HCT116 (cell line): ENCODE data around the gene ATG4A. TPM values are rescaled to one million over a fixed set of nuclear protein-coding genes. Genes with fewer than 3 reads are reported as not detected.

Source experiments
- ATAC-seq: fragments of 200-7000 bp; cut with Tn5 transposase; 2 replicates; pipeline ENCODE4 v1.9.1; 2020; ENCODE audit warnings: mild to moderate bottlenecking, moderate library complexity
- BruUV-seq: library from RNA; stranded (reverse); fragments of 400-500 nt; replicated peaks from 2 replicates; lab custom pipeline; 2021; lab: Mats Ljungman, UMichigan
- CTCF ChIA-PET: fragments of 300-600 bp; sonication (Branson Sonifier 250); formaldehyde crosslinking; loops from one replicate; lab custom pipeline; 2021; ENCODE audit warnings: antibody characterized with exemption; lab: Charles Lee
- POLR2A ChIA-PET: fragments of 300-600, 350-600 bp; sonication (Branson Sonifier 250); formaldehyde crosslinking; loops from one replicate; lab custom pipeline; 2021; ENCODE audit warnings: antibody characterized with exemption; lab: Charles Lee
- RAD21 ChIA-PET, 2 experiments: fragments of 300-600 bp; sonication (Branson Sonifier 250); formaldehyde crosslinking; loops; one replicate each; lab custom pipeline; 2023; ENCODE audit warnings: low total read pairs in 2 of 2; ENCODE audit not compliant: uncharacterized antibody in 2 of 2, unreplicated experiment in 2 of 2, low non-redundant PET in 1 of 2; lab: Charles Lee
- DNase-seq: peaks from one replicate; pipeline ENCODE4 v3.0.0-alpha.2; 2010; ENCODE audit warnings: low read depth, low spot score
- H2AFZ ChIP-seq: fragments of 200-600 bp; shearing (Covaris generic), sonication (generic); 2 replicates; pipeline ENCODE4 v1.6.1; 2017; ENCODE audit warnings: low read depth, mixed run types, mixed read lengths, antibody characterized with exemption, low read length; ENCODE audit not compliant: poor library complexity, severe bottlenecking
- H3K27ac ChIP-seq: 2 replicates; pipeline ENCODE4 v1.5.1; 2012; ENCODE audit warnings: low read depth, low read length
- H3K27me3 ChIP-seq: fragments of 200-600 bp; sonication (generic); 2 replicates; pipeline ENCODE4 v1.6.1; 2016; ENCODE audit warnings: mixed run types, low read length, mixed read lengths; ENCODE audit not compliant: insufficient read depth
- H3K36me3 ChIP-seq, 2 experiments: fragments of 200-500 bp in 1 of 2; fragments of 200-600 bp in 1 of 2; sonication (Bioruptor generic) in 1 of 2; sonication (generic) in 1 of 2; 2 replicates each; pipeline versions ENCODE4 v1.5.1 to v1.6.1; 2014 to 2016; ENCODE audit warnings: low read length in 2 of 2, inconsistent platforms in 1 of 2, mixed read lengths in 1 of 2, mixed run types in 1 of 2; ENCODE audit not compliant: insufficient read depth in 2 of 2, control insufficient read depth in 1 of 2
- H3K4me1 ChIP-seq, 2 experiments: fragments of 200-600 bp in 1 of 2; sonication (generic) in 1 of 2; 2 replicates each; pipeline versions ENCODE4 v1.5.1 to v1.6.1; 2012 to 2017; ENCODE audit warnings: low read length in 2 of 2, inconsistent platforms in 1 of 2, mild to moderate bottlenecking in 1 of 2, mixed read lengths in 1 of 2, mixed run types in 1 of 2, moderate library complexity in 1 of 2; ENCODE audit not compliant: insufficient read depth in 2 of 2, control insufficient read depth in 1 of 2
- H3K4me2 ChIP-seq: fragments of 200-600 bp; sonication (generic); 2 replicates; pipeline ENCODE4 v1.6.1; 2017; ENCODE audit warnings: mixed run types, low read length, mixed read lengths
- H3K4me3 ChIP-seq, 2 experiments: fragments of 200-600 bp in 1 of 2; sonication (generic) in 1 of 2; replicated peaks in 1 of 2; 2 replicates each; pipeline ENCODE4 v1.5.1; 2011 to 2016; ENCODE audit warnings: low read length in 2 of 2, control low read depth in 1 of 2, low read depth in 1 of 2, mild to moderate bottlenecking in 1 of 2, mixed read lengths in 1 of 2, mixed run types in 1 of 2
- H3K79me2 ChIP-seq: fragments of 200-600 bp; sonication (generic); 2 replicates; pipeline ENCODE4 v1.6.1; 2017; ENCODE audit warnings: mild to moderate bottlenecking, mixed run types, low read length, moderate library complexity, mixed read lengths; ENCODE audit not compliant: insufficient read depth
- H3K9ac ChIP-seq: fragments of 200-600 bp; sonication (generic); 2 replicates; pipeline ENCODE4 v1.6.1; 2016; ENCODE audit warnings: low read length, mixed read lengths
- H3K9me2 ChIP-seq: fragments of 200-600 bp; sonication (generic), shearing (Covaris generic); 2 replicates; pipeline ENCODE4 v1.6.1; 2017; ENCODE audit warnings: mixed run types, mild to moderate bottlenecking, moderate library complexity; ENCODE audit not compliant: insufficient read depth
- H3K9me3 ChIP-seq, 2 experiments: fragments of 200-500 bp in 1 of 2; fragments of 200-600 bp in 1 of 2; sonication (Bioruptor generic) in 1 of 2; sonication (generic) in 1 of 2; 2 replicates each; pipeline ENCODE4 v1.6.1; 2014 to 2017; ENCODE audit warnings: low read length in 2 of 2, mixed read lengths in 2 of 2, inconsistent platforms in 1 of 2, low read depth in 1 of 2, mild to moderate bottlenecking in 1 of 2, mixed run types in 1 of 2, moderate library complexity in 1 of 2; ENCODE audit not compliant: control insufficient read depth in 1 of 2, insufficient read depth in 1 of 2
- H4K20me1 ChIP-seq: fragments of 200-600 bp; sonication (generic), shearing (Covaris generic); 2 replicates; pipeline ENCODE4 v1.6.1; 2017; ENCODE audit warnings: mixed run types, mild to moderate bottlenecking, moderate library complexity; ENCODE audit not compliant: insufficient read depth
- CBX3 ChIP-seq: IDR thresholded peaks from 2 replicates; pipeline ENCODE4 v1.6.1; 2012; ENCODE audit warnings: low read depth
- CEBPB ChIP-seq: IDR thresholded peaks from 2 replicates; pipeline ENCODE4 v1.6.1; 2012; ENCODE audit warnings: low read depth
- EGR1 ChIP-seq: IDR thresholded peaks from 2 replicates; pipeline ENCODE4 v1.6.1; 2012; ENCODE audit warnings: low read depth
- ELF1 ChIP-seq: IDR thresholded peaks from 2 replicates; pipeline ENCODE4 v1.6.1; 2012; ENCODE audit warnings: low read depth, borderline replicate concordance
- EZH2 ChIP-seq: fragments of 200-600 bp; sonication (generic); IDR thresholded peaks from 2 replicates; pipeline ENCODE4 v1.6.1; 2017; ENCODE audit warnings: antibody characterized with exemption, mixed run types
- EZH2phosphoT487 ChIP-seq: fragments of 200-600 bp; IDR thresholded peaks from 2 replicates; pipeline ENCODE4 v1.6.1; 2018; ENCODE audit warnings: antibody characterized with exemption, borderline replicate concordance
- JUND ChIP-seq: IDR thresholded peaks from 2 replicates; pipeline ENCODE4 v1.6.1; 2012
- POLR2A ChIP-seq: IDR thresholded peaks from 2 replicates; pipeline ENCODE4 v1.7.0; 2011; ENCODE audit warnings: borderline replicate concordance; ENCODE audit not compliant: insufficient read depth, insufficient read length; ENCODE audit errors: extremely low read depth
- POLR2AphosphoS5 ChIP-seq: IDR thresholded peaks from 2 replicates; pipeline ENCODE4 v1.6.1; 2011; ENCODE audit warnings: mild to moderate bottlenecking, low read depth, low read length, moderate library complexity
- SP1 ChIP-seq: IDR thresholded peaks from 2 replicates; pipeline ENCODE4 v1.6.1; 2012; ENCODE audit warnings: low read depth
- SRF ChIP-seq: IDR thresholded peaks from 2 replicates; pipeline ENCODE4 v1.6.1; 2012; ENCODE audit warnings: low read depth
- TCF7L2 ChIP-seq: IDR thresholded peaks from 2 replicates; pipeline ENCODE4 v1.7.0; 2011; ENCODE audit warnings: borderline replicate concordance, inconsistent platforms; ENCODE audit not compliant: insufficient read depth, insufficient read length; ENCODE audit errors: extremely low read depth
- ZFX ChIP-seq: fragments of 450-650 bp; IDR thresholded peaks from 2 replicates; pipeline ENCODE4 v1.6.1; 2017
- ZNF274 ChIP-seq: fragments of 200-500 bp; sonication (Bioruptor generic); IDR thresholded peaks from 2 replicates; pipeline ENCODE4 v1.6.1; 2014; ENCODE audit warnings: mild to moderate bottlenecking, low read depth, low read length, inconsistent platforms
- intact Hi-C: fragments of 100-400 bp; cut with micrococcal nuclease; formaldehyde crosslinking; loops from 2 replicates; pipeline ENCODE4 v1.10.0; 2022
- total RNA-seq: library from RNA; stranded (reverse); gene quantifications from one replicate; pipeline ENCODE4 v1.2.1, GENCODE V29; 2021; ENCODE audit not compliant: unreplicated experiment
- TF ChIP-seq, protein P1 (sequence below): IDR thresholded peaks from 2 replicates; pipeline ENCODE4 v1.6.1; 2012
- TF ChIP-seq, protein P2 (sequence below): IDR thresholded peaks from 2 replicates; pipeline ENCODE4 v1.6.1; 2012
- TF ChIP-seq, protein P3 (sequence below): IDR thresholded peaks from 2 replicates; pipeline ENCODE4 v1.6.1; 2011; ENCODE audit warnings: mild to moderate bottlenecking, low read length, moderate library complexity; ENCODE audit not compliant: insufficient replicate concordance; ENCODE audit errors: extremely low read depth
- TF ChIP-seq, protein P4 (sequence below): IDR thresholded peaks from 2 replicates; pipeline ENCODE4 v1.6.1; 2012; ENCODE audit warnings: low read depth

ATG4A gene
- total RNA-seq, 1 experiment from 2014 or later, result 4.1 TPM

DNA sequence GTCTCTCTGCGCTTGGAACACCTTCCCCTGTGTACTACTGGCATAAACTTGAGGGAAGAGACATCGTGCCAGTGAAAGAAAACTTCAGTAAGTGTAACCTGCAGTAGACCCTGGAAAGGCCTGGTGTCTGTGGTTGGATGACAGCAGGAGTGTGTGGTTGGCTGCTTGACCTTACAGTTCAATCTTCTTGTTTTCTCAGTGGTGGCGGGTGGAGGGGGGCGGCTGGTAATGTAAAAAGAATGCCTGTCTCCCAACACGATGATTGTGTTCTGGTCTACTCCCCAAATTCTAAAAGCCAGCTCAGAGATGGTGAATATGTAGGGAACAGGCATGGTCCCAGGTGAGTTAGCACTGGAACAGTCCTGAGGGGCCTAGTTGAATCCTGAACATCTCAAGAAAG is 18.8 kb upstream of the ATG4A start:
- POLR2A ChIA-PET, result no interaction called here
- no peak for ATAC-seq

More for the DNA sequence above, 18.8 kb upstream of the ATG4A start:
- ChIA-PET RAD21 (no interaction called here), CTCF (no interaction called here)
- Histone ChIP-seq H3K9me2 (no peaks in the 10 kb centered on the region), H3K9me3 (no peaks in the 10 kb centered on the region), H3K36me3 (no peaks in the 10 kb centered on the region), H3K9ac (no peak overlapping the region), H3K4me2 (no peak overlapping the region), H2AFZ (no peak overlapping the region), H3K79me2 (no peaks in the 10 kb centered on the region), H3K27ac (no peak overlapping the region), H3K27me3 (no peaks in the 10 kb centered on the region), H3K4me3 (no peak overlapping the region), H3K4me1 (peaks cover 0 to 6% of the 10 kb centered on the region in 2 experiments; a peak in 1 of 4 replicates), H4K20me1 (no peaks in the 10 kb centered on the region)
- intact Hi-C loops, result loop anchor here (1.0 to 10.0 kb wide), 5 partner anchors 52 to 1178 kb away; no protein-coding TSS in a partner anchor
- DNase-seq, result no peak
- BruUV-seq, result no TSS peak
- TF ChIP-seq SP1 (no peak), POLR2AphosphoS5 (no peak), ELF1 (no peak), TCF7L2 (no peak), JUND (no peak), ZNF274 (no peak), CEBPB (no peak), SRF (no peak), EGR1 (no peak), ZFX (no peak), CBX3 (no peak), POLR2A (no peak), EZH2phosphoT487 (no peak), EZH2 (no peak)
- TF ChIP-seq, protein P1, sequence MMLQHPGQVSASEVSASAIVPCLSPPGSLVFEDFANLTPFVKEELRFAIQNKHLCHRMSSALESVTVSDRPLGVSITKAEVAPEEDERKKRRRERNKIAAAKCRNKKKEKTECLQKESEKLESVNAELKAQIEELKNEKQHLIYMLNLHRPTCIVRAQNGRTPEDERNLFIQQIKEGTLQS, result no peak
- TF ChIP-seq, protein P2, sequence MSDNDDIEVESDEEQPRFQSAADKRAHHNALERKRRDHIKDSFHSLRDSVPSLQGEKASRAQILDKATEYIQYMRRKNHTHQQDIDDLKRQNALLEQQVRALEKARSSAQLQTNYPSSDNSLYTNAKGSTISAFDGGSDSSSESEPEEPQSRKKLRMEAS, result no peak
- TF ChIP-seq, protein P3, sequence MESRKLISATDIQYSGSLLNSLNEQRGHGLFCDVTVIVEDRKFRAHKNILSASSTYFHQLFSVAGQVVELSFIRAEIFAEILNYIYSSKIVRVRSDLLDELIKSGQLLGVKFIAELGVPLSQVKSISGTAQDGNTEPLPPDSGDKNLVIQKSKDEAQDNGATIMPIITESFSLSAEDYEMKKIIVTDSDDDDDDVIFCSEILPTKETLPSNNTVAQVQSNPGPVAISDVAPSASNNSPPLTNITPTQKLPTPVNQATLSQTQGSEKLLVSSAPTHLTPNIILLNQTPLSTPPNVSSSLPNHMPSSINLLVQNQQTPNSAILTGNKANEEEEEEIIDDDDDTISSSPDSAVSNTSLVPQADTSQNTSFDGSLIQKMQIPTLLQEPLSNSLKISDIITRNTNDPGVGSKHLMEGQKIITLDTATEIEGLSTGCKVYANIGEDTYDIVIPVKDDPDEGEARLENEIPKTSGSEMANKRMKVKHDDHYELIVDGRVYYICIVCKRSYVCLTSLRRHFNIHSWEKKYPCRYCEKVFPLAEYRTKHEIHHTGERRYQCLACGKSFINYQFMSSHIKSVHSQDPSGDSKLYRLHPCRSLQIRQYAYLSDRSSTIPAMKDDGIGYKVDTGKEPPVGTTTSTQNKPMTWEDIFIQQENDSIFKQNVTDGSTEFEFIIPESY, result no peak
- TF ChIP-seq, protein P4, sequence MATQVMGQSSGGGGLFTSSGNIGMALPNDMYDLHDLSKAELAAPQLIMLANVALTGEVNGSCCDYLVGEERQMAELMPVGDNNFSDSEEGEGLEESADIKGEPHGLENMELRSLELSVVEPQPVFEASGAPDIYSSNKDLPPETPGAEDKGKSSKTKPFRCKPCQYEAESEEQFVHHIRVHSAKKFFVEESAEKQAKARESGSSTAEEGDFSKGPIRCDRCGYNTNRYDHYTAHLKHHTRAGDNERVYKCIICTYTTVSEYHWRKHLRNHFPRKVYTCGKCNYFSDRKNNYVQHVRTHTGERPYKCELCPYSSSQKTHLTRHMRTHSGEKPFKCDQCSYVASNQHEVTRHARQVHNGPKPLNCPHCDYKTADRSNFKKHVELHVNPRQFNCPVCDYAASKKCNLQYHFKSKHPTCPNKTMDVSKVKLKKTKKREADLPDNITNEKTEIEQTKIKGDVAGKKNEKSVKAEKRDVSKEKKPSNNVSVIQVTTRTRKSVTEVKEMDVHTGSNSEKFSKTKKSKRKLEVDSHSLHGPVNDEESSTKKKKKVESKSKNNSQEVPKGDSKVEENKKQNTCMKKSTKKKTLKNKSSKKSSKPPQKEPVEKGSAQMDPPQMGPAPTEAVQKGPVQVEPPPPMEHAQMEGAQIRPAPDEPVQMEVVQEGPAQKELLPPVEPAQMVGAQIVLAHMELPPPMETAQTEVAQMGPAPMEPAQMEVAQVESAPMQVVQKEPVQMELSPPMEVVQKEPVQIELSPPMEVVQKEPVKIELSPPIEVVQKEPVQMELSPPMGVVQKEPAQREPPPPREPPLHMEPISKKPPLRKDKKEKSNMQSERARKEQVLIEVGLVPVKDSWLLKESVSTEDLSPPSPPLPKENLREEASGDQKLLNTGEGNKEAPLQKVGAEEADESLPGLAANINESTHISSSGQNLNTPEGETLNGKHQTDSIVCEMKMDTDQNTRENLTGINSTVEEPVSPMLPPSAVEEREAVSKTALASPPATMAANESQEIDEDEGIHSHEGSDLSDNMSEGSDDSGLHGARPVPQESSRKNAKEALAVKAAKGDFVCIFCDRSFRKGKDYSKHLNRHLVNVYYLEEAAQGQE, result no peak
